Suppressor macrophage (primary cell): ENCODE data around the gene SP4.

ENCODE experiments used
- DNase-seq, 4 experiments: peaks; one replicate each; pipeline ENCODE4 v3.0.0-alpha.2; 2020 to 2022

The SP4 gene

GRCh38 chr7:21443149-21443841 lies 15.4 kb downstream of the SP4 start:
- DNase-seq = no peak

GRCh38 chr7:21448974-21449373 lies 21.1 kb downstream of the SP4 start:
- DNase-seq = no peak

DNA sequence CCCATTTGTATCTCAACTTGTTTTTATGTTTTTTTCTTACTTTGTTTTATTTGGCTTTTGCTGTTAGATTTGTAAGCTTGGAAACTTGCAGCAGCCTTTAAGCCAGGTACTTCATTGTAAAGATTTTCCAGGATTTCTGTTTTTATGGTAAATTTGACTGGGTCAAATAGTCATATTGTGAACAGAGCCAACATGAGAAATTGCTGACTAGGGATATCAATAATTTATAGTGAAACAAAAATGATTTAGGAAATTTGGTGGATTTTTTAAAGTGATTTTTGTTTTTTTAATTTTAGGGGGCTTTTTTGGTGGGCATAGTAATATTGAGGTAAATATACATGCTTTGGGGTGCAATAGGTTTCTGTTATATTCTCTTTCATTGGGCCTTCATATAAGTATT lies 22.2 kb downstream of the SP4 start:
- no peak for DNase-seq

- DNase-seq = no peak
Observed at GRCh38 chr7:21450941-21451340, 23.1 kb downstream of the SP4 start.

- DNase-seq = no peak
Observed at GRCh38 chr7:21454182-21454581, 26.3 kb downstream of the SP4 start.

DNA sequence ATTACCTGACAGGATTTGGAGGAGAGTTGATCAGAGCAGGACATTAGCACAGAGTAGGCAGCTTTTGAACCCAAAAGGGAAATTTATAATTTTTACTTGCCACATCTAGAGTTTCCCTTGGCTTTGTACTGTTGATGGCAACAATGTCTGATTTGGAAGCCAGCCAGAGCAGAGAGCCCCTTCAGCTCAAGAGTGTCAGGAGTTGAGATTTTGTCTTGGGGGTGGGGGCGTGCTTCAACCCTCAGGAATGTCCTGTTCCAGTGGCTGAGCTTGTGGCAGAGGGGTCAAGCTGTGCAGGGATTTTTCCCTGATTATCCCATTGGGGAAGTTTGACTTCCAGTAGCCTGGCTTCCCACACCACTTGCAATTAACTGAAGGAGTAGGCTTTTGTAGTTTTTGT lies 27.0 kb downstream of the SP4 start:
- no peak for DNase-seq

DNA sequence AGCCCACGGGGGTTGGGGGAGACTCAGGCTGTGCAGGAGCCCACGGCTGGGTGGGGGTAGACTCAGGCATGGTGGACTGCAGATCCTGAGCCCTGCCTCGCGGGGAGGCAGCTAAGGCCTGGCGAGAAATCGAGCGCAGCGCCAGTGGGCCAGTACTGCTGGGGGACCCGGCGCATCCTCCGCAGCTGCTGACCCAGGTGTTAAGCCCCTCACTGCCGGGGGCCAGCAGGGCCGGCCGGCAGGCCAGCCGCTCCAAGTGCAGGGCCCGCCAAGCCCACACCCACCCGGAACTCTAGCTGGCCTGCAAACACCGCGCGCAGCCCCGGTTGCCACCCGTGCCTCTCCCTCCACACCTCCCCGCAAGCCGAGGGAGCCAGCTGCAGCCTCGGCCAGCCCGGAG lies 33.4 kb downstream of the SP4 start:
- DNase-seq = no peak

- peak; percentile 4 to 37 (median 22) for DNase-seq
Observed at GRCh38 chr7:21462081-21462480, 34.2 kb downstream of the SP4 start.

- DNase-seq = peak; percentile 6 to 19 (median 16)
Observed at GRCh38 chr7:21463524-21463923, 35.6 kb downstream of the SP4 start.

- DNase-seq = no peak
Observed at GRCh38 chr7:21468969-21469368, 41.1 kb downstream of the SP4 start.

GRCh38 chr7:21469894-21470293 lies 42.0 kb downstream of the SP4 start:
- no peak for DNase-seq

- no peak for DNase-seq
Observed at GRCh38 chr7:21472029-21472428, 44.1 kb downstream of the SP4 start.

DNA sequence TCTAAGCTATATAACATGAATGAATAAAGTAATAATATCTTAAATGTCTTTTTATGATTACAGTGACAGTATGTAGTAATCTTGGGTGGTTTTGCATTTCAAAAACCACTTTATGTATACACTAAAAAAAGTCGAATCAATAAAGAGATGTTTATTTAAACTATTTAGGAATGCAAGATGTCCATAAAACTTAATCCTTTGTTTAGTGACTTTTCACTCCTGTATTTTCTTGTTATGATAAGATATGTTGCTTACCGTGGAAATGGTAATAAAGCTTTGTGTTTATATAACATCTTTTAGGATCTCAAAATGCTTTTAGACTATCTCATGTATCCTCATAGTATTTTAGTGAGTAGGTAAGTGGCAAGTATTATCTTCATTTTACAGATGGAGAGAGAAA lies 48.5 kb downstream of the SP4 start:
- DNase-seq = no peak

GRCh38 chr7:21480693-21481403 lies 53.0 kb downstream of the SP4 start:
- DNase-seq = no peak

DNA sequence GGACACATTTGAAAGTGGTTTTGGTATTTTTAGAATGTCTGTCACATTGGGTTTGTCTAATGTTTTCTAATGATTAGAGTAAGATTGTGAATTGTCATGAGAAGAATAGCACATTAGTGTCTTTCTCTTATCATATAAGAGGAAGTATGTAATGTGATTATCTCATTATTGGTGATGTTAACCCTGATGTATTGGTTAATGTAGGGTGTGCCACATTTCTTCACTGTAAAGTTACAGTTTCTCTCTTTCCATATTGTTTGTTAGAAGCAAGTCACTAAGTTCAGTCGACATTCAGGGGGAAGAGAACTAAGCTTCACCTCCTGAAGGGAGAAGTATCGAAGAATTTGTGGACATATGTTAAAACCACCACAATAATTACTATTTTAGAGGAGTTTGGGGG lies 58.6 kb downstream of the SP4 start:
- no peak for DNase-seq

- no peak for DNase-seq
Observed at GRCh38 chr7:21495731-21496130, 67.8 kb downstream of the SP4 start.

DNA sequence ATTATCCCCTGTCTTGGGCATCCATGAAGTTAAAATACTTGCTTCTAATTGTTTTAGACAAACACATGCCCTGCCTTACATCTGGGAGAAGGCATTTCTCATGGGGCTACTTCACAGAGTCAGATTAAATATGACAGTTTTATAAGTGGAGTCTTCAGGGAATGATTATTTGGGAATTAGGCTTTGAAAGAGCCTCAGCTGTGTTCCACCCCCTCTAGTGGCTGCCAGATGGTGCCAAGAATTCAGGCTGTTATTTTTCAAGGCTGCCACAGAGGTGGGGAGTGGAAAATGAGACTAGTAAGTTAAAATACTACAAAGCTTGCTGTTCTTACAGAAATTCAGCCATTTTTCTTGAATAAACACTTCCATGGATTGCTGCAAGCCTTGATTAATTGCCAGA lies 69.2 kb downstream of the SP4 start:
- DNase-seq = peak in 1 of 4 experiments; percentile 2

DNA sequence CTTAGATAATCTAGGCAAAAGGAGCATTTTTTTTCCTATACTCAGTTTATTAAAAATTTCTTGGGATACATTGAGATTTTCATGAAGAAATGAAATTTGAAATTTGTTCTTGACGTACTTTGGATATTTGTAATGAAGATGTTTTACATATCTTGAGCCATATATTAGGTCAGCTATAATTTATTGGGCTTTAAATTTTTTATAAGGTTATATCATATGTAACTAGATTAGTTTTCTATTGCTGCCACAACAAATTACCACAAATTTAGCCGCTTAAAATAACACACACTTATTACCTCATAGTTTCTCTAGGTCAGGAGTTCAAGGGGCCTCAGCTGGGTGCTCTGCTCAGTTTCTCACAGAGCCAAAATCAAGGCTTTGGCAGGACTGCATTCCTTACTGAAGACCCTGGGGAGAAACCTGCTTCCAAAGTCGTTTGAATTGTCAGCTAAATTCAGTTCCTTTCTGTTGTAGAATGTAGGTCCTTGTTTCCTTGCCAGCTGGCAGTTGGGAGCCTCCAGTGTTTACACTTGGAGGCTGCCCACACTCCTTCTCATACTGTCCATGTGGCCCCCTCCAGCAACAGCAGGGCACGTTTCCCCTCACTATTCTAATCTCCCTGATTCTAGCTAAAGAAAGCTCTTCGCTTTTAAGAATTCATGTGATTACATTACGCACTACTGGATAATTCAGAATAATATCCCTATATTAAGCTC lies 72.4 kb downstream of the SP4 start:
- DNase-seq = no peak

DNA sequence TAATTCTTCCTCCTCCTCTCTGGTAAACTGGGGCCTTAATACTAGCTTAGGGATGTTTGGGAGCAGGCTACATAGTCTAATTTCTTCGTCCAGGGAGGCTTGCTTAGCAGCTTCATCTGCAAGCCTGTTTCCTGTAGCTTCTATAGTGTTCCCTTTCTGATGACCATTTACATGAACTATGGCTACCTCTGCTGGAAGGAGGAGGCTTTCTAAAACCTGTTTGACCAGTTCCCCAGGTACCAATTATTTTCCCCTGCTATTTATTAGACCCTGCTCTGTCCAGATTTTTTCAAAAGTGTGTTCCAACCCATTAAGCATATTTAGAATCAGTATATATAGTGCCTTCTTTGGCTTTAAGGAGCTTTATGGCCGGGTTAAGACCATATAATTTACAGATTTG lies 76.1 kb downstream of the SP4 start:
- no peak for DNase-seq

DNA sequence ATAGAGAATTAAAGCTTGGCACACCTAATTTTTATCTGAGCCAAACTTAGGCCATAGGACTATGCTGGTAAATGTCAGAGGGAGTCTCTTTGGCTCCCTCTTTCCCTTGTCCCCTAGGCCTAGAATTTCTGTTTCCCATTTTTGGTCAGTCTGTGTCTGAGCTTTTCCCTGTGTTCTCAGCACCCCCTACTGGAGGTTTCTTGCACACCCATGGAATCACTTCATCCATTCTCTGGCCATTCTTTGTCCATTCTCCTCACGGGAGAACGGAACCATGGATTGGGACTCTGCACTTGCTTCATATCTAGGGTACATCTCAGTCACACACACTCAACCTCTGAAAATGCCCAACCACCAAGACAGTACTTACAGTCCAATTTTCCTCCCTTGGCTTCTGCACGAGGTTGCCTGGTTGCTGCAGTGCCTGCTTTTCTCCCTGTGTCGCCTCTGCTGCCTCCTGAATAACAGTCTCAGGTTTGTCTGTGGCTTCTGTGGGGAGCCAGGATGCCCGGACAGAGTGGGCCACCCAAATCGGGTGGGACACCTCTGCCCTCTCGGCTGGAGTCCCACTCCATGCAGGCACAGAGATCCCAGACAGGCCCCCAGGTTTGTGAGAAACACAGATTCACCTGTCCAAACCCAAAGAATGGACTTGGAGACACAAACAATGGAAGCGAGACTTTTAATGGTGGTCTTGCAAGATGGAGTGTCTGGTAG lies 79.9 kb downstream of the SP4 start:
- DNase-seq = peak; percentile 67 to 81 (median 75)

GRCh38 chr7:21508538-21508937 lies 80.7 kb downstream of the SP4 start:
- DNase-seq = no peak

GRCh38 chr7:21514062-21514461 lies 86.2 kb downstream of the SP4 start:
- no peak for DNase-seq

DNA sequence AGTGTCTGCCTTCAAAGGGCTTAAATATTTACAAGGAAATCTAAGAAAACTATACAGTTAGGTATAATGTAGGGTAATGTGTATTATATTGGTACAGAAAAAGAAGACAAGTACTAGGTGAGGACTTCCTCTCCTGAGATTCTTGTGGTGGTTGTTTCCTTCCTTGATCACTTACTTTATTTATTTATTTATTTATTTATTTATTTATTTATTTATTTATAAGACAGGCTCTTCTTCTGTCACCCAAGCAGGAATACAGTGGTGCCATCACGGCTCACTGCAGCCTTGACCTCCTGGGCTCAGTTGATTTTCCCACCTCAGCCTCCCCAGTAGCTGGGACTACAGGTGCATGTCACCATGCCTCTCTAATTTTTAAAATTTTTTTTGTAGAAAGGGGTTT lies 96.8 kb downstream of the SP4 start:
- no peak for DNase-seq
